CD4-positive, alpha-beta memory T cell (primary cell): ENCODE results near the gene TNFAIP2. TPM values are rescaled to one million over a fixed set of nuclear protein-coding genes. Genes with fewer than 3 reads are reported as not detected.

ENCODE experiments used
- CTCF ChIA-PET: fragments of 350-600 bp; sonication (Branson Sonifier 250); formaldehyde crosslinking; loops from one replicate; lab custom pipeline; 2021; ENCODE audit warnings: inconsistent platforms; ENCODE audit not compliant: partially characterized antibody; lab: Charles Lee
- POLR2A ChIA-PET: fragments of 350-600 bp; sonication (Branson Sonifier 250); formaldehyde crosslinking; loops from one replicate; lab custom pipeline; 2021; ENCODE audit not compliant: partially characterized antibody; lab: Charles Lee
- DNase-seq, 5 donors: peaks; one replicate each; pipeline versions ENCODE4 v3.0.0 to v3.0.0-alpha.2; 2020 to 2022; ENCODE audit warnings: mixed read lengths in 1 of 5
- H3K27ac ChIP-seq: one replicate; pipeline ENCODE4 v1.7.0; 2013; ENCODE audit warnings: low read depth, low read length
- H3K27me3 ChIP-seq: 2 replicates; pipeline ENCODE4 v1.7.0; 2013; ENCODE audit warnings: mild to moderate bottlenecking, low read length, moderate library complexity; ENCODE audit not compliant: insufficient read depth
- H3K36me3 ChIP-seq: 2 replicates; pipeline ENCODE4 v1.7.0; 2013; ENCODE audit warnings: mild to moderate bottlenecking, low read length, moderate library complexity; ENCODE audit not compliant: insufficient read depth
- H3K4me1 ChIP-seq: 2 replicates; pipeline ENCODE4 v1.7.0; 2013; ENCODE audit warnings: mild to moderate bottlenecking, low read length, moderate library complexity; ENCODE audit not compliant: insufficient read depth
- H3K4me3 ChIP-seq, 2 donors: one replicate each; pipeline ENCODE4 v1.7.0; 2013; ENCODE audit warnings: low read length in 2 of 2, mild to moderate bottlenecking in 1 of 2
- H3K9me3 ChIP-seq, 2 donors: one replicate each; pipeline ENCODE4 v1.7.0; 2013; ENCODE audit warnings: low read length in 2 of 2, control low read depth in 1 of 2; ENCODE audit not compliant: control insufficient read depth in 1 of 2
- H3K27ac Mint-ChIP-seq, 7 donors: one replicate each; pipeline ENCODE4 v1.8.0; 2020 to 2021; ENCODE audit warnings: mixed read lengths in 7 of 7, mild to moderate bottlenecking in 6 of 7, inconsistent platforms in 3 of 7, moderate library complexity in 3 of 7
- H3K27me3 Mint-ChIP-seq, 2 donors: one replicate each; pipeline ENCODE4 v1.8.0; 2020 to 2021; ENCODE audit warnings: mixed read lengths in 2 of 2
- H3K36me3 Mint-ChIP-seq, 2 donors: one replicate each; pipeline ENCODE4 v1.8.0; 2020 to 2021; ENCODE audit warnings: mixed read lengths in 2 of 2, inconsistent platforms in 1 of 2, mild to moderate bottlenecking in 1 of 2
- H3K4me1 Mint-ChIP-seq, 4 donors: one replicate each; pipeline ENCODE4 v1.8.0; 2020 to 2021; ENCODE audit warnings: mixed read lengths in 4 of 4, mild to moderate bottlenecking in 1 of 4
- H3K4me3 Mint-ChIP-seq, 8 donors: one replicate each; pipeline ENCODE4 v1.8.0; 2020 to 2021; ENCODE audit warnings: mixed read lengths in 8 of 8, mild to moderate bottlenecking in 7 of 8, moderate library complexity in 6 of 8, inconsistent platforms in 3 of 8
- H3K9me3 Mint-ChIP-seq, 8 donors: one replicate each; pipeline ENCODE4 v1.8.0; 2020 to 2021; ENCODE audit warnings: mixed read lengths in 8 of 8, mild to moderate bottlenecking in 5 of 8, inconsistent platforms in 3 of 8, moderate library complexity in 1 of 8
- intact Hi-C: fragments of 100-400 bp; cut with micrococcal nuclease; formaldehyde crosslinking; loops from one replicate; pipeline ENCODE4 v1.15.1; 2023
- polyA plus RNA-seq, 2 donors: library from polyadenylated mRNA; unstranded; fragments of 300-500 nt; fragmentation: Illumina TruSeq; gene quantifications; one replicate each; pipeline ENCODE4 v1.2.3, GENCODE V29; 2021
- total RNA-seq, 2 experiments: library from RNA; stranded (reverse); gene quantifications; one replicate each; pipeline ENCODE4 v1.2.3, GENCODE V29; 2021

The TNFAIP2 gene
- total and polyA plus RNA-seq, 4 experiments from 2014 or later: 5.1 to 5.8 TPM; not detected in 2

- Histone ChIP-seq H3K4me3 (no peak overlapping the region), H3K4me1 (no peaks in the 10 kb centered on the region), H3K27me3 (no peaks in the 10 kb centered on the region), H3K27ac (no peak overlapping the region), H3K9me3 (no peaks in the 10 kb centered on the region), H3K36me3 (no peaks in the 10 kb centered on the region)
- intact Hi-C loops: no loop called here
- Mint-ChIP-seq H3K4me1 (no peaks in the 10 kb centered on the region), H3K9me3 (peaks cover 0 to 6% (median 0%) of the 10 kb centered on the region in 8 donors), H3K36me3 (no peaks in the 10 kb centered on the region), H3K4me3 (no peak overlapping the region), H3K27me3 (peaks cover 11 to 12% of the 10 kb centered on the region in 2 donors), H3K27ac (no peak overlapping the region)
- DNase-seq: no peak
- ChIA-PET CTCF (no interaction called here), POLR2A (no interaction called here)
Observed at GRCh38 chr14:103180331-103180730, 57.1 kb downstream of the TNFAIP2 start.

- no peak for DNase-seq
- Histone ChIP-seq H3K36me3 (no peaks in the 10 kb centered on the region), H3K4me3 (no peak overlapping the region), H3K27me3 (no peaks in the 10 kb centered on the region), H3K4me1 (no peaks in the 10 kb centered on the region), H3K9me3 (no peaks in the 10 kb centered on the region), H3K27ac (no peak overlapping the region)
- ChIA-PET POLR2A (no interaction called here), CTCF (interaction anchor here (0.5 to 2.0 kb wide), 4 partner anchors 14 to 490 kb away, joined by 3 to 7 read pairs (median 3); no protein-coding TSS in a partner anchor)
- intact Hi-C loops: no loop called here
- Mint-ChIP-seq H3K9me3 (no peaks in the 10 kb centered on the region), H3K4me1 (peaks cover 2 to 6% (median 6%) of the 10 kb centered on the region in 4 donors), H3K36me3 (no peaks in the 10 kb centered on the region), H3K4me3 (no peak overlapping the region), H3K27ac (no peak overlapping the region), H3K27me3 (peaks cover 32 to 39% of the 10 kb centered on the region in 2 donors)
Observed at GRCh38 chr14:103184046-103184445, 60.8 kb downstream of the TNFAIP2 start.

GRCh38 chr14:103185051-103186029, 62.1 kb downstream of the TNFAIP2 start:
- Histone ChIP-seq H3K27me3 (no peaks in the 10 kb centered on the region), H3K4me1 (no peaks in the 10 kb centered on the region), H3K4me3 (no peak overlapping the region), H3K9me3 (no peaks in the 10 kb centered on the region), H3K27ac (no peak overlapping the region), H3K36me3 (no peaks in the 10 kb centered on the region)
- Mint-ChIP-seq H3K9me3 (no peaks in the 10 kb centered on the region), H3K27ac (no peak overlapping the region), H3K27me3 (peaks cover 35 to 46% of the 10 kb centered on the region in 2 donors), H3K4me3 (no peak overlapping the region), H3K4me1 (peaks cover 4 to 11% (median 8%) of the 10 kb centered on the region in 4 donors), H3K36me3 (no peaks in the 10 kb centered on the region)
- DNase-seq: peak in 2 of 5 donors; percentile 6
- POLR2A ChIA-PET: no interaction called here
- intact Hi-C loops: loop anchor here (1.0 kb wide), 1 partner anchor 80 kb away; no protein-coding TSS in a partner anchor
- CTCF ChIA-PET: interaction anchor here (0.6 to 2.0 kb wide), 5 partner anchors 16 to 491 kb away, joined by 3 to 7 read pairs (median 3); no protein-coding TSS in a partner anchor

GRCh38 chr14:103186241-103186822, 63.1 kb downstream of the TNFAIP2 start:
- Mint-ChIP-seq H3K36me3 (no peaks in the 10 kb centered on the region), H3K4me1 (peaks cover 4 to 11% (median 10%) of the 10 kb centered on the region in 4 donors), H3K27me3 (peaks cover 36 to 46% of the 10 kb centered on the region in 2 donors), H3K9me3 (no peaks in the 10 kb centered on the region), H3K4me3 (no peak overlapping the region), H3K27ac (no peak overlapping the region)
- H3K4me3 ChIP-seq: no peak overlapping the region
- H3K27ac ChIP-seq: no peak overlapping the region
- H3K27me3 ChIP-seq: no peaks in the 10 kb centered on the region
- no peaks in the 10 kb centered on the region for H3K36me3 ChIP-seq
- DNase-seq: no peak
- no peaks in the 10 kb centered on the region for H3K4me1 ChIP-seq
- CTCF ChIA-PET: interaction anchor here (0.6 to 0.8 kb wide), 2 partner anchors 16 to 28 kb away, joined by 3 read pairs; no protein-coding TSS in a partner anchor
- intact Hi-C loops: no loop called here
- no peaks in the 10 kb centered on the region for H3K9me3 ChIP-seq
- POLR2A ChIA-PET: no interaction called here

Other genes with a start within 250 kb of the TNFAIP2 start
- gene AMN, start 200.8 kb upstream of the TNFAIP2 start, total RNA-seq: 1 to 10 TPM; 5.1 to 7.1 TPM
- 1 to 10 TPM in 1 of 2 donors, under 1 TPM in 1; 0.77 to 2.1 TPM for gene AMN, start 200.8 kb upstream of the TNFAIP2 start, polyA plus RNA-seq
- 1 to 10 TPM; 7.5 to 8.4 TPM for gene CDC42BPB, start 65.9 kb upstream of the TNFAIP2 start, total RNA-seq
- gene CDC42BPB, start 65.9 kb upstream of the TNFAIP2 start, polyA plus RNA-seq: under 1 TPM; 0.02 to 0.80 TPM
- not detected for gene LBHD2, start 39.3 kb upstream of the TNFAIP2 start, total RNA-seq
- not detected for gene LBHD2, start 39.3 kb upstream of the TNFAIP2 start, polyA plus RNA-seq
- not detected for gene EXOC3L4, start 28.7 kb upstream of the TNFAIP2 start, total RNA-seq
- gene EXOC3L4, start 28.7 kb upstream of the TNFAIP2 start, polyA plus RNA-seq: not detected
- gene EIF5, start 210.8 kb downstream of the TNFAIP2 start, total RNA-seq: 100 to 1,000 TPM; 265 to 269 TPM
- 100 to 1,000 TPM; 333 to 395 TPM for gene EIF5, start 210.8 kb downstream of the TNFAIP2 start, polyA plus RNA-seq